ENCODE measurements around the gene TPPP3. TPM values are rescaled to one million over a fixed set of nuclear protein-coding genes. Genes with fewer than 3 reads are reported as not detected.
A peak's percentile ranks its signal among the peaks of the same experiment; 100 is the strongest.

The TPPP3 gene
- polyA plus RNA-seq, 1 of the 3 experiments (the other 2 are of a cell fraction), result 33.5 TPM

GRCh38 chr16:67407788-67408452 lies 14.6 kb upstream of the TPPP3 start:
- peaks cover 21 to 30% of the 10 kb centered on the region in 2 experiments; a peak in 3 of 4 replicates for H3K4me1 ChIP-seq (ENCODE audit: control insufficient read depth in 1 of 2, insufficient read depth in 2 of 2, low read depth in 1 of 2, low read length in 1 of 2)
- H4K20me1 ChIP-seq (ENCODE audit: insufficient read depth), result no peaks in the 10 kb centered on the region
- 77% methylated on average over 6 of the region's 6 CpGs for WGBS (ENCODE audit: low lambda C conversion rate)
- no peak overlapping the region for H3K4me2 ChIP-seq
- H2AFZ ChIP-seq (ENCODE audit: low read depth), result no peak overlapping the region
- ChIA-PET POLR2A (no interaction called here), CTCF (interaction anchor here (0.6 to 2.8 kb wide), 7 partner anchors 8 to 113 kb away, joined by 3 to 15 read pairs (median 5); partner anchors contain the start of genes ATP6V0D1, TPPP3 and ZDHHC1)
- no peaks in the 10 kb centered on the region for H3K9me2 ChIP-seq
- H3K79me2 ChIP-seq (ENCODE audit: insufficient read depth), result peaks cover 38% of the 10 kb centered on the region
- no peak overlapping the region for H3K4me3 ChIP-seq (ENCODE audit: low read depth in 2 of 2, low read length in 1 of 2)
- no peaks in the 10 kb centered on the region for H3K9me3 ChIP-seq
- peak overlapping the region; percentile 78 to 98; a peak in 2 of 4 replicates for H3K27ac ChIP-seq (ENCODE audit: low read depth in 2 of 2, low read length in 1 of 2)
- H3K36me3 ChIP-seq (replicated peaks in 1 of 2; ENCODE audit: control insufficient read depth in 1 of 2, insufficient read depth in 2 of 2, low read length in 1 of 2), result peaks cover 0 to 11% of the 10 kb centered on the region in 2 experiments
- TF ChIP-seq, protein P1, sequence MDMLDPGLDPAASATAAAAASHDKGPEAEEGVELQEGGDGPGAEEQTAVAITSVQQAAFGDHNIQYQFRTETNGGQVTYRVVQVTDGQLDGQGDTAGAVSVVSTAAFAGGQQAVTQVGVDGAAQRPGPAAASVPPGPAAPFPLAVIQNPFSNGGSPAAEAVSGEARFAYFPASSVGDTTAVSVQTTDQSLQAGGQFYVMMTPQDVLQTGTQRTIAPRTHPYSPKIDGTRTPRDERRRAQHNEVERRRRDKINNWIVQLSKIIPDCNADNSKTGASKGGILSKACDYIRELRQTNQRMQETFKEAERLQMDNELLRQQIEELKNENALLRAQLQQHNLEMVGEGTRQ (IDR thresholded peaks at IDR 0.05; ENCODE audit: borderline replicate concordance, low read depth, low read length), result no peak
- TF ChIP-seq GABPA (IDR thresholded peaks at IDR 0.05; ENCODE audit: low read depth) (no peak), RAD21 (IDR thresholded peaks at IDR 0.05; ENCODE audit: low read length) (no peak), RXRA (IDR thresholded peaks at IDR 0.05; ENCODE audit: borderline replicate concordance, low read depth) (no peak), JUND (IDR thresholded peaks at IDR 0.05) (no peak), CTCF (IDR thresholded peaks at IDR 0.05) (peak; percentile 27), NRF1 (IDR thresholded peaks at IDR 0.05; ENCODE audit: low read depth, low read length) (no peak)
- TF ChIP-seq, protein P2, sequence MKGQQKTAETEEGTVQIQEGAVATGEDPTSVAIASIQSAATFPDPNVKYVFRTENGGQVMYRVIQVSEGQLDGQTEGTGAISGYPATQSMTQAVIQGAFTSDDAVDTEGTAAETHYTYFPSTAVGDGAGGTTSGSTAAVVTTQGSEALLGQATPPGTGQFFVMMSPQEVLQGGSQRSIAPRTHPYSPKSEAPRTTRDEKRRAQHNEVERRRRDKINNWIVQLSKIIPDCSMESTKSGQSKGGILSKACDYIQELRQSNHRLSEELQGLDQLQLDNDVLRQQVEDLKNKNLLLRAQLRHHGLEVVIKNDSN (IDR thresholded peaks at IDR 0.05; ENCODE audit: borderline replicate concordance, low read depth), result no peak
- peaks cover 27% of the 10 kb centered on the region for H3F3A ChIP-seq (replicated peaks; ENCODE audit: insufficient read depth)
- DNase-seq, result no peak
- H3K27me3 ChIP-seq (ENCODE audit: insufficient read depth), result no peaks in the 10 kb centered on the region
- no peak overlapping the region for H3K9ac ChIP-seq

DNA sequence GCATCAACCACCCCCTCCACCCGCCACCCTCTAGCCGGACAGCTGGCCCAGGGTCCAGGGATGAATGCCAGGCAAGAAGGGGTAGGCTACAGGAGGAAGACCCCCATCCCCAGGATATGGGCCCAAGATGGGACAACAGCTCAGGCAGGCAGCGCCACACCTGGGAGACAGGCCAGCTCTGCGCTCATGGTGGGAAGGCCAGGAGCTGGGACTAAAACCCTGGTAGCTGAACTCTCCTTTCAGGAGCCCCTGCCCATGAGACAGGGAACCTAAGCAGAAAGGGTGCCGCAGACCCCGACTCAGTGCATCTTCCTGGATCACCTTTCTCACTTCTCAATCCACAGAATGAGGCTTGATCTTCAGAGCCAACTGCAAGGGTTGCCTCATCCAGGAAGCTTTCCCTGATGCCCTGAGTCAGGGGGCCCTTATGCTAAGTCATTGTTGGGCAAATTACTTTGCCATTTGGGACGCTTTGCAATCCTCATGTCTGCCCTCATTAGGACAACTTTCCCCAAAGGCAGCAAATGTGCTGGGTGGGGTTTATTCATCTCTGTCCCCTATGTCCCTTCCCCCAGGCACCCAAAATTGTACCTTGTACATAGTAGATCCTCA lies 14.0 kb upstream of the TPPP3 start:
- Histone ChIP-seq H3K27me3 (ENCODE audit: insufficient read depth) (no peaks in the 10 kb centered on the region), H3K9me3 (no peaks in the 10 kb centered on the region), H3K9me2 (no peaks in the 10 kb centered on the region), H3K27ac (ENCODE audit: low read depth in 2 of 2, low read length in 1 of 2) (peak overlapping the region; percentile 78 to 98), H3K36me3 (replicated peaks in 1 of 2; ENCODE audit: control insufficient read depth in 1 of 2, insufficient read depth in 2 of 2, low read length in 1 of 2) (peaks cover 0 to 10% of the 10 kb centered on the region in 2 experiments), H3F3A (replicated peaks; ENCODE audit: insufficient read depth) (peaks cover 22% of the 10 kb centered on the region), H3K4me1 (ENCODE audit: control insufficient read depth in 1 of 2, insufficient read depth in 2 of 2, low read depth in 1 of 2, low read length in 1 of 2) (peaks cover 21 to 30% of the 10 kb centered on the region in 2 experiments; a peak in 3 of 4 replicates), H3K79me2 (ENCODE audit: insufficient read depth) (peaks cover 32% of the 10 kb centered on the region), H3K9ac (peak overlapping the region; percentile 66), H2AFZ (ENCODE audit: low read depth) (0 out of 2 replicates have a peak overlapping the region, but pooled peaks have one; percentile 61), H4K20me1 (ENCODE audit: insufficient read depth) (no peaks in the 10 kb centered on the region), H3K4me3 (ENCODE audit: low read depth in 2 of 2, low read length in 1 of 2) (no peak overlapping the region), H3K4me2 (peak overlapping the region; percentile 66)
- WGBS (ENCODE audit: low lambda C conversion rate), result 81% methylated on average over 6 of the region's 7 CpGs
- ChIA-PET POLR2A (no interaction called here), CTCF (interaction anchor here (0.8 to 2.8 kb wide), 6 partner anchors 9 to 74 kb away, joined by 3 to 15 read pairs (median 4); partner anchors contain the start of genes ATP6V0D1, TPPP3 and ZDHHC1)
- DNase-seq, result peak; percentile 48
- TF ChIP-seq NFIC (IDR thresholded peaks at IDR 0.05; ENCODE audit: borderline replicate concordance) (no peak), REST (IDR thresholded peaks at IDR 0.05; ENCODE audit: low read depth, low read length) (no peak), CTCF (IDR thresholded peaks at IDR 0.05) (no peak), MEF2A (IDR thresholded peaks at IDR 0.05; ENCODE audit: borderline replicate concordance, low read depth) (no peak), EZH2phosphoT487 (IDR thresholded peaks at IDR 0.05; ENCODE audit: borderline replicate concordance, low read depth) (no peak), POLR2AphosphoS5 (IDR thresholded peaks at IDR 0.05; ENCODE audit: low read depth, low read length) (no peak), NRF1 (IDR thresholded peaks at IDR 0.05; ENCODE audit: low read depth, low read length) (no peak), TCF12 (IDR thresholded peaks at IDR 0.05) (no peak)
- TF ChIP-seq, protein P2 (IDR thresholded peaks at IDR 0.05; ENCODE audit: borderline replicate concordance, low read depth), result no peak
